Esophagus squamous epithelium (tissue), 4 donors: ENCODE results near the gene TSPAN11.

Experiments used
- CTCF ChIP-seq, 6 experiments: fragments of 450-650 bp in 4 of 6; fragments of 200-600 bp in 2 of 6; sonication (generic) in 2 of 6; IDR thresholded peaks; one replicate each; pipeline ENCODE4 v1.5.1; 2016 to 2019; ENCODE audit warnings: antibody characterized with exemption in 6 of 6, mild to moderate bottlenecking in 4 of 6, moderate library complexity in 4 of 6
- POLR2A ChIP-seq, 4 donors: fragments of 450-650 bp; IDR thresholded peaks; one replicate each; pipeline ENCODE4 v1.6.1; 2017; ENCODE audit warnings: antibody characterized with exemption in 4 of 4, mild to moderate bottlenecking in 4 of 4, moderate library complexity in 3 of 4

GRCh38 chr12:30996255-30996654, 69.7 kb downstream of the TSPAN11 start:
- TF ChIP-seq CTCF (IDR thresholded peaks at IDR 0.05) (no peak), POLR2A (IDR thresholded peaks at IDR 0.05) (no peak)
